Measurements from ENCODE around the gene SH2D3A. TPM values are rescaled to one million over a fixed set of nuclear protein-coding genes. Genes with fewer than 3 reads are reported as not detected.

Gene SH2D3A
- total RNA-seq, 1 experiment from 2014 or later: 30.3 TPM

DNA sequence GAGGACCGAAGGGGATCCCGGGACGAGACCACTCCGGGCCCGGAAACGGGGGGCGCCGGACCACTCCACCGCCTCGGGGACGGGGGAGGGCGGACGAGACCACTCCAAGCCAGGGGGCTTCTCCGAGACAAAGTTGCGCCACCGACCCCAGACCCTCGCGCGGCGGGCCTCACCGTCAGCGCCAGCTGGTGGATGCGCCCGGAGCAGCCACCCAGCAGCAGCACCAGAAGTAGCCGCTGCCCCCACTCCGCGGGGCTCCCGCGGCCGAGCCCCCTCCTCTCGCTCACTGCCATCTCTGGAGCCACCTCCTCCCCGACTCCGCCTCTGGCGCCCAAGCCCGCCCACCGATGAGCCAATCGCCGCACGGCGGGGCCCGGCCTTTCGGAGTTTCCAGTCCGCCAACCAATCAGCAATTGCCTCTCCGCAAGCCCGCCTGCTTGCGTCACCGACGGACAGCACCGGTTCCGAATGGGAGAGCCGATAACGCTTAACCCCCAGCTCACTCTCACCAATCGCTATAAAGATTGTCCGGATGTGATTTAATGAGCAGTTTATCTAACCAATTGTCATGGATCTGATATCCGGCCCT lies 29.9 kb downstream of the SH2D3A start, which contains the start of gene GPR108:
Gene GPR108 (minus strand): TSS at position 297 of the 589 bp plus-strand sequence. CDS start 4 bp downstream, at position 293.
- ATAC-seq (peak; percentile 73), DNase-seq (ENCODE audit: low spot score) (peak; percentile 100)
- no peaks in the 10 kb centered on the region for H3K27me3 Mint-ChIP-seq (ENCODE audit: low read depth)
- peaks cover 44% of the 10 kb centered on the region for H3K4me1 Mint-ChIP-seq
- POLR2A ChIA-PET: interaction anchor here (0.5 to 3.9 kb wide), 8 partner anchors 12 to 571 kb away, joined by 3 to 29 read pairs (median 4); partner anchors contain the start of gene SH2D3A
- CTCF ChIA-PET: interaction anchor here (0.7 to 4.6 kb wide), 13 partner anchors 12 to 519 kb away, joined by 3 to 85 read pairs (median 6); partner anchors contain the start of genes SH2D3A and VAV1
- H3K9me3 Mint-ChIP-seq: no peaks in the 10 kb centered on the region
- peaks cover 8% of the 10 kb centered on the region for H3K36me3 Mint-ChIP-seq
- no peak for TF ChIP-seq ELF4 (CRISPR knock-in tag; IDR thresholded peaks at IDR 0.05; ENCODE audit: low read depth)
- peak; percentile 89 for TF ChIP-seq SP1 (CRISPR knock-in tag; conservative IDR thresholded peaks at IDR 0.05)
- TF ChIP-seq ZNF138 (CRISPR knock-in tag; conservative IDR thresholded peaks at IDR 0.05): no peak
- no peak for TF ChIP-seq GABPB1 (CRISPR knock-in tag; IDR thresholded peaks at IDR 0.05)
- no peak for TF ChIP-seq SMAD4 (CRISPR knock-in tag; IDR thresholded peaks at IDR 0.05)
- TF ChIP-seq, protein P1, sequence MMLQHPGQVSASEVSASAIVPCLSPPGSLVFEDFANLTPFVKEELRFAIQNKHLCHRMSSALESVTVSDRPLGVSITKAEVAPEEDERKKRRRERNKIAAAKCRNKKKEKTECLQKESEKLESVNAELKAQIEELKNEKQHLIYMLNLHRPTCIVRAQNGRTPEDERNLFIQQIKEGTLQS (CRISPR knock-in tag; conservative IDR thresholded peaks at IDR 0.05): no peak
- TF ChIP-seq, protein P2, sequence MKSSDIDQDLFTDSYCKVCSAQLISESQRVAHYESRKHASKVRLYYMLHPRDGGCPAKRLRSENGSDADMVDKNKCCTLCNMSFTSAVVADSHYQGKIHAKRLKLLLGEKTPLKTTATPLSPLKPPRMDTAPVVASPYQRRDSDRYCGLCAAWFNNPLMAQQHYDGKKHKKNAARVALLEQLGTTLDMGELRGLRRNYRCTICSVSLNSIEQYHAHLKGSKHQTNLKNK (CRISPR knock-in tag; IDR thresholded peaks at IDR 0.05): no peak
- no peak for TF ChIP-seq MXD4 (CRISPR knock-in tag; IDR thresholded peaks at IDR 0.05; ENCODE audit: borderline replicate concordance)
- peak; percentile 97 for TF ChIP-seq NFYB (CRISPR knock-in tag; conservative IDR thresholded peaks at IDR 0.05; ENCODE audit: low read depth)
- TF ChIP-seq ZNF416 (CRISPR knock-in tag; IDR thresholded peaks at IDR 0.05): 0 out of 2 replicates have a peak, but pooled peaks have one; percentile 26
- TF ChIP-seq TP53 (CRISPR knock-in tag; IDR thresholded peaks at IDR 0.05): no peak
- no peak for TF ChIP-seq ZNF396 (CRISPR knock-in tag; IDR thresholded peaks at IDR 0.05; ENCODE audit: borderline replicate concordance)
- 0 out of 2 replicates have a peak, but pooled peaks have one; percentile 32 for TF ChIP-seq TEAD1 (CRISPR knock-in tag; IDR thresholded peaks at IDR 0.05)
- TF ChIP-seq CREM (CRISPR knock-in tag; IDR thresholded peaks at IDR 0.05): peak; percentile 89; the same call in 1 of the 2 replicates
- TF ChIP-seq, protein P3, sequence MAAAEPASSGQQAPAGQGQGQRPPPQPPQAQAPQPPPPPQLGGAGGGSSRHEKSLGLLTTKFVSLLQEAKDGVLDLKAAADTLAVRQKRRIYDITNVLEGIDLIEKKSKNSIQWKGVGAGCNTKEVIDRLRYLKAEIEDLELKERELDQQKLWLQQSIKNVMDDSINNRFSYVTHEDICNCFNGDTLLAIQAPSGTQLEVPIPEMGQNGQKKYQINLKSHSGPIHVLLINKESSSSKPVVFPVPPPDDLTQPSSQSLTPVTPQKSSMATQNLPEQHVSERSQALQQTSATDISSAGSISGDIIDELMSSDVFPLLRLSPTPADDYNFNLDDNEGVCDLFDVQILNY (CRISPR knock-in tag; IDR thresholded peaks at IDR 0.05): no peak
- TF ChIP-seq, protein P4, sequence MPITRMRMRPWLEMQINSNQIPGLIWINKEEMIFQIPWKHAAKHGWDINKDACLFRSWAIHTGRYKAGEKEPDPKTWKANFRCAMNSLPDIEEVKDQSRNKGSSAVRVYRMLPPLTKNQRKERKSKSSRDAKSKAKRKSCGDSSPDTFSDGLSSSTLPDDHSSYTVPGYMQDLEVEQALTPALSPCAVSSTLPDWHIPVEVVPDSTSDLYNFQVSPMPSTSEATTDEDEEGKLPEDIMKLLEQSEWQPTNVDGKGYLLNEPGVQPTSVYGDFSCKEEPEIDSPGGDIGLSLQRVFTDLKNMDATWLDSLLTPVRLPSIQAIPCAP (CRISPR knock-in tag; IDR thresholded peaks at IDR 0.05): no peak
- TF ChIP-seq, protein P5, sequence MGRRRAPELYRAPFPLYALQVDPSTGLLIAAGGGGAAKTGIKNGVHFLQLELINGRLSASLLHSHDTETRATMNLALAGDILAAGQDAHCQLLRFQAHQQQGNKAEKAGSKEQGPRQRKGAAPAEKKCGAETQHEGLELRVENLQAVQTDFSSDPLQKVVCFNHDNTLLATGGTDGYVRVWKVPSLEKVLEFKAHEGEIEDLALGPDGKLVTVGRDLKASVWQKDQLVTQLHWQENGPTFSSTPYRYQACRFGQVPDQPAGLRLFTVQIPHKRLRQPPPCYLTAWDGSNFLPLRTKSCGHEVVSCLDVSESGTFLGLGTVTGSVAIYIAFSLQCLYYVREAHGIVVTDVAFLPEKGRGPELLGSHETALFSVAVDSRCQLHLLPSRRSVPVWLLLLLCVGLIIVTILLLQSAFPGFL (CRISPR knock-in tag; IDR thresholded peaks at IDR 0.05; ENCODE audit: borderline replicate concordance): no peak
- TF ChIP-seq, protein P6, sequence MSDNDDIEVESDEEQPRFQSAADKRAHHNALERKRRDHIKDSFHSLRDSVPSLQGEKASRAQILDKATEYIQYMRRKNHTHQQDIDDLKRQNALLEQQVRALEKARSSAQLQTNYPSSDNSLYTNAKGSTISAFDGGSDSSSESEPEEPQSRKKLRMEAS (CRISPR knock-in tag; IDR thresholded peaks at IDR 0.05): peak; percentile 13; the same call in 1 of the 2 replicates
- no peak for TF ChIP-seq NR3C1 (CRISPR knock-in tag; conservative IDR thresholded peaks at IDR 0.05; ENCODE audit: low read depth)
- no peak for TF ChIP-seq ETV6 (CRISPR knock-in tag; IDR thresholded peaks at IDR 0.05)
- TF ChIP-seq, protein P7, sequence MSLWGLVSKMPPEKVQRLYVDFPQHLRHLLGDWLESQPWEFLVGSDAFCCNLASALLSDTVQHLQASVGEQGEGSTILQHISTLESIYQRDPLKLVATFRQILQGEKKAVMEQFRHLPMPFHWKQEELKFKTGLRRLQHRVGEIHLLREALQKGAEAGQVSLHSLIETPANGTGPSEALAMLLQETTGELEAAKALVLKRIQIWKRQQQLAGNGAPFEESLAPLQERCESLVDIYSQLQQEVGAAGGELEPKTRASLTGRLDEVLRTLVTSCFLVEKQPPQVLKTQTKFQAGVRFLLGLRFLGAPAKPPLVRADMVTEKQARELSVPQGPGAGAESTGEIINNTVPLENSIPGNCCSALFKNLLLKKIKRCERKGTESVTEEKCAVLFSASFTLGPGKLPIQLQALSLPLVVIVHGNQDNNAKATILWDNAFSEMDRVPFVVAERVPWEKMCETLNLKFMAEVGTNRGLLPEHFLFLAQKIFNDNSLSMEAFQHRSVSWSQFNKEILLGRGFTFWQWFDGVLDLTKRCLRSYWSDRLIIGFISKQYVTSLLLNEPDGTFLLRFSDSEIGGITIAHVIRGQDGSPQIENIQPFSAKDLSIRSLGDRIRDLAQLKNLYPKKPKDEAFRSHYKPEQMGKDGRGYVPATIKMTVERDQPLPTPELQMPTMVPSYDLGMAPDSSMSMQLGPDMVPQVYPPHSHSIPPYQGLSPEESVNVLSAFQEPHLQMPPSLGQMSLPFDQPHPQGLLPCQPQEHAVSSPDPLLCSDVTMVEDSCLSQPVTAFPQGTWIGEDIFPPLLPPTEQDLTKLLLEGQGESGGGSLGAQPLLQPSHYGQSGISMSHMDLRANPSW (CRISPR knock-in tag; conservative IDR thresholded peaks at IDR 0.05; ENCODE audit: low read depth): no peak
- TF ChIP-seq ZNF423 (CRISPR knock-in tag; IDR thresholded peaks at IDR 0.05): no peak
- TF ChIP-seq, protein P8, sequence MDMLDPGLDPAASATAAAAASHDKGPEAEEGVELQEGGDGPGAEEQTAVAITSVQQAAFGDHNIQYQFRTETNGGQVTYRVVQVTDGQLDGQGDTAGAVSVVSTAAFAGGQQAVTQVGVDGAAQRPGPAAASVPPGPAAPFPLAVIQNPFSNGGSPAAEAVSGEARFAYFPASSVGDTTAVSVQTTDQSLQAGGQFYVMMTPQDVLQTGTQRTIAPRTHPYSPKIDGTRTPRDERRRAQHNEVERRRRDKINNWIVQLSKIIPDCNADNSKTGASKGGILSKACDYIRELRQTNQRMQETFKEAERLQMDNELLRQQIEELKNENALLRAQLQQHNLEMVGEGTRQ (CRISPR knock-in tag; IDR thresholded peaks at IDR 0.05): no peak
- H3K4me3 Mint-ChIP-seq: peak within 1 kb of the TSS; percentile 97
- H3K27ac Mint-ChIP-seq: peak within 1 kb of the TSS; percentile 97
